ENCODE results near the gene MMD2.

MMD2 gene

DNA sequence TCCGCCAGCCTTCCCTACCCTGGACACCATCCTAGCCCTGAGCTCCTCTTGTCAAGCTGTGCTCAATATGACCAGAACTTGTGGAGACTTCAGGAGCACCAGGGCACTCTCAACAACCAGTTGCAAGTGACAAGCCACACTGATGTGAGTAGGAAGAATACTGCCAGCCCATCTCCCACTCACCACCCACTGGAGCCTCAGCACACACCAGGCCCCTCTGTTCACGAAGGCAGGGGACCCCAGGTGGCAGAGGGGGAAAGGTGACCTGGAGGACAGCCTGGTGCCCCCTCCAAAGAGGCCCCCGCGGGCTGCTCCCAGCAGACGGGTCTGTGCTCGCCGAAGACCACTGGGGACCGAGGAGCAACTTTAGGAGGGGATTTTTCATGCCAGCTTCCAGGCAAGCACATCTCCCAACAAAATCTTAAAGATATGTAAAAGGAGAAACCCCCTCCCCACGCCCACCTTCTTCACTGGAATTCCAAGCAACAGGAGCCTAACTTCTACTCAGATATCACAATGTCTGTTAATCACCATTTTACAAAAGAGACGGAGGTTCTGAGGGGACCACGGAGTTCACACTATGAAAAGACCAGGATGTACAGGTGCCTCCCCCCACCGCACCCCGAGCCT lies 1.0 kb downstream of the MMD2 start:
- DNase-seq = no peak

DNA sequence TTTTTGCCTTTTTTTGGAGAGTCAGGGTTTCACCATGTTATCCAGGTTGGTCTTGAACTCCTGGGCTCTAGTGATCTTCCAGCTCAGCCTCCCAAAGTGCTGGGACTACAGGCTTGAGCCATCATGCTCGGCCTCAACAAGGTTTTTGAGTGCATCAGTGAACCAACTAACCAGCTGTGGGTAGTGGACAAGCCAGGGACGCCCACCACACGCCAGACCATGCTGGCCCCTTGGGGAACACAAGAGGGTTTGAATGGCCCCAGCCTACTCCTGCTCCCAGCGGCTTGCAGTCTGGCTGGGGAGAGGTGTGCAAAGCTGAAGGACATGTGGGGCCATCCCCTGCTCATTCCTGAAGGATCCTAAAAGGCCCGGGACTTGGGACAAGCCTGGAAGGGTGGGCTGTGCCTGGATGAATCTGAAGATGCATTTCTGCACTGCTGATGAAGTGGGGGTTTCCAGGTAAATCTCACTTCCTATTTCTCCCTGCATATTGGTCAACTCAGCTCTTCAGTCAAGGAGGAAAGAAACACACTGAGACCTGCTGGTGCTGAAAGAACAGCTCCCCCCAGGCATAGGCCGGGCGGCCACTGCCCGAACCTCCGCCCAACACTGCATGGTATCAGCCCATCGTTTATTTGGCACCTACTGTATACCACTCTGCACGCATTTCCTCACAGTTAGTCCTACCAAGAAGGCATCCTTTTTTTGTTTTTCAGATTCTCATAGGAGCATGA lies 6.9 kb downstream of the MMD2 start:
- DNase-seq = no peak

DNA sequence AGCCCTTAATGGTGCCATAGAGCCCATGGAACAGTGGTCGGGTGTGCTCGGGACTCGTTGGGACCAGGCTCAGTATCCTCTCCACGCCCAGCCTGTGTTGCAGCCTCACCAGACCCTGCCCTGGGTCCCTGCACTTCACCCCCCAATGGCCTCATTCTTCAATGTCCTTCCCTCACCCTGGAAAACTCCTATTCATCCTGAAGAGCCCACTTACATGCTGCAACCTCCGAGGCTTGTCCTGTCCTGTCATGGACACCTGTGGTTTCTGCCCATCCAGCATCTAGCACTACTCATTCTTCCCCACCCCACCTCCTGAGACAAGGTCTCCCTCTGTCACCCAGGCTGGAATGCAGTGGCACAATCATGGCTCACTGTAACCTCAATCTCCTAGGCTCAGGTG lies 7.7 kb downstream of the MMD2 start:
- DNase-seq = no peak

DNA sequence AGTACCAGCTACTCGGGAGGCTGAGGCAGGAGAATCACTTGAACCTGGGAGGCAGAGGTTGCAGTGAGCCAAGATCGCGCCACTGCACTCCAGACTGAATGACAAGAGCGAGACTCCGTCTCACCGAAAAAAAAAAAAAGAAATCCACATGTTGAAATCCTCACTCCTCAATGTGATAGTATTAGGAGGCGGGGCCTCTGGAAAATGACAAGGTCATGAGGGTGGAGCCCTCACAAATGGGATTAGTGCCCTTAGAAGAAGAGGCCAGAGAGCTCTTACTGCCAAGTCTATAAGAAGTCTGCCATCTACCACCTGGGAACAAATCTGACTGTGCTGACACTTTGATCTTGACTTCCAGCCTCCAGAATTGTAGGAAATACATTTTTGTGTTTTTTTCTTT lies 10.6 kb downstream of the MMD2 start:
- no peak for DNase-seq

DNA sequence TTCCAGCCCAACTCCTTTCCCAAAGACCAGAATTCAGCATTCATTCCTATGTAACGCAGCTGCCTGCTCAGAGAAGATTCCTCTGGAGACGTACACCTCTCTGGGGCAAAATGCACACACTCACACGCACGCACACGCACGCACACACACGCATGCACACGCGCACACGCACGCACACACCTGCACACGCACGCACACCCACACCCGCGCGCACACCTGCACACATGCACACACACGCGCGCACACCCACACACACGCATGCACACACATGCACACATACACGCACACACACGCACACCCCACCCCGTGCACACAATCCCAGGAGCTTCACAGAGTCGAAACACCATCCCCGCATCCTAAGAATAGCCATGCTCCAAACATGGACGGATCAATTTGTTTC lies 13.0 kb downstream of the MMD2 start:
- DNase-seq = no peak

DNA sequence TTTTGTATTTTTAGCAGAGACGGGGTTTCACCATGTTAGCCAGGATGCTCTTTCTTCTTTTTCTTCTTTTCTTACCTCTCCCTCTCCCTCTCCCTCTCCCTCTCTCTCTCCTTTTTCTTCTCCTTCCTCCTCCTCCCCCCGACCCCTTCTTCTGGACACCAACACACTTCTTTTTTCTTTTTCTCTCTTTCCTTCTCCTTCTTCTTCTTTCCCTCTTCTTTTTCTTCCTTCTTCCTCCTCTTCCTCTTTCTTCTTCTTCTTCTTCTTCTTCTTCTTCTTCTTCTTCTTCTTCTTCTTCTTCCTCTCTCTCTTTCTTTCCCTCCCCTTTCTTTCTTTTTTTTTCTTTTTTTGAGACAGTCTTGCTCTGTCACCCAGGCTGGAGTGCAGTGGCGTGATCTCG lies 14.0 kb downstream of the MMD2 start:
- DNase-seq = no peak

DNA sequence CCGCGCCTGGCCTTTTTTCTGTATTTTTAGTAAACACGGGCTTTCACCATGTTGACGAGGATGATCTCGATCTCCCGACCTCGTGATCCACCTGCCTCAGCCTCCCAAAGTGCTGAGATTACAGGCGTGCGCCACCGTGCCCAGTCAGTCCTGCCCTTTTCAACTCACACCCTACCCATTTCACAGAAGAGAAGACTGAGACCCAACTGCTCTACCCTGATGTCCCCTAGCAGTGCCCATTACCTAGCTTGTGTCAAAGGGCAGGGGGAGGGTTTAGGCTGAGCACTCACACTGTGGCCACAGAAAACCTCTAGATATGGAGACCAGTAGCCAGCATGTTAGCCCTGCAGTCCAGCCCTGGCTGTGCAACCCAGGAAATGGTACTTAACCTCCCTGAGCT lies 15.7 kb downstream of the MMD2 start:
- no peak for DNase-seq

DNA sequence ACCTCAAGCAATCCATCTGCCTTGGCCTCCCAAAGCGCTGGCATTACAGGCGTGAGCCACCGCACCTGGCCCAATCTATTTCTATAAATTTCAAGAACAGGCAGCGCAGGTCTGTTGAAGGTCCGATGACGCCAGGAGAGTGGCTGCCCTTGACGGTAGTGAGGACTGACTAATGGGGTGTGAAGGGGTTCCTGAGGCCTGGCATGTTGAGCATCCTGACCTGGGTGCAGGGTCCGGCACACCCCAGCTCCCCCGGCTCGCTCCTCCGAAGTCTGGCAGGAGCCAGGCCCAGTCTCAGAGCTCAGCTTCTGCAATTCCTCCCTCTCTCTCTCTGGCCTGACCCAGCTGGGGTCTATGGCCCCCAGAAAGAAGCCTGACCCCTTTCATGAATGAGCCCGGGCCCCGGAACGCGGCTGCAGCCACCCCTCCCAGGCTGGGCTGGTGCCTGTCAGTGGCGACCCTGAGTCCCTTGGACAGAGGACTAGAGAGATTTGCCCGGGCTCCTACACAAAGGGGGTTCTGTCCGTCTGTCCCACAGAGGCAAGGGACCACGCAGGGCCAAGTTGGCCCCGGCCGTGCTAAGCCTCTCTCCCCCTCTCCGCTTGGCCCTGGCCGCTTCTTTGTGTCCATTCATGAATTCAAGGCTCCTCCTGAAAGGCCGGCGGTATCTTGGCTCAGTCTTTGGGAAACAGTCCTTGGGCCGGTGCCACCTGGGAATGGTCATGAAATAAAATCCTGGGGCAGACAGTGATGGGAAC lies 18.8 kb downstream of the MMD2 start:
- no peak for DNase-seq

DNA sequence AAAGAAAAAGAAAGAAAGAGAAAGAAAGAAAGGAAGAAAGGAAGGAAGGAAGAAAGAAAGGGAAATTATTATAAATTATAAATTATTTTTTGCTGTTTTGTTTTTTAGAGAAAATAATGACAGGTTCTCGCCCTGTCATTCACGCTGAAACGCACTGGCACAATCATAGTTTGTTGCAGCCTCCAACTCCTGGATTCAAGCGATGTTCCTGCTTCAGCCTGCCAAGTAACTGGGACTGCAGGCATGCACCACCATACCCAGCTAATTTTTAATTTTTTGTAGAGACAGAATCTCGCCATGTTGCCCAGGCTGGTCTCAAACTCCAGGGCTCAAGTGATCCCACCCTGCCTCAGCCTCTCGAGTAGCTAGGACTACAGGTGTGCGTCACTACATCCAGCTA lies 21.6 kb downstream of the MMD2 start:
- DNase-seq = no peak

DNA sequence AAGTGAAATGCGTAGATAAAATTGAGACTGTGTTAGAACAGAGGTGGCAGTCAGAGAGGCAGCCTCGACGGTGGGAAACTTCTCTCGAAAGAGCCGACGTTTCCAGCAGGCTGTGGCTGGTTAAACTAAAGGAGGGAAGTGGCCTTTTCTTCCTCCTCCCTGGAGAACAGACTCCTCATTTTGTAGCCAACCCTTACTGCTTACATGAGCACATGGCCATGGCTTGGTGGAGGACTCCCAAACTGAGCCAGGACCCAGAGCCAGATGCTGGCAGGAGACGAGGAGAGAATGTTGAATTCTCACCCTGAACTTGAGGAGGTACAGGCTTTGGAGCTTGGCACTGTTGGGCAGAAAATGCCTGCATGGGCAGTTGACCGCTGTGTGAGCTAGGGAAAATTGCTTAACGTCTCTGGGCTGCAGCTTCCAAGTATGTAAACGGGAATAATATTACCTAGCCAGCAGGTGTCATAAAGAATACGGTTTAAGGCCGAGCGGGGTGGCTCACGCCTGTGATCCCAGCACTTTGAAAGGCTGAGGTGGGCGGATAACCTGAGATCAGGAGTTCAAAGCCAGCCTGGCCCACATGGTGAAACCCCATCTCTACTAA lies 24.5 kb downstream of the MMD2 start:
- no peak for DNase-seq

DNA sequence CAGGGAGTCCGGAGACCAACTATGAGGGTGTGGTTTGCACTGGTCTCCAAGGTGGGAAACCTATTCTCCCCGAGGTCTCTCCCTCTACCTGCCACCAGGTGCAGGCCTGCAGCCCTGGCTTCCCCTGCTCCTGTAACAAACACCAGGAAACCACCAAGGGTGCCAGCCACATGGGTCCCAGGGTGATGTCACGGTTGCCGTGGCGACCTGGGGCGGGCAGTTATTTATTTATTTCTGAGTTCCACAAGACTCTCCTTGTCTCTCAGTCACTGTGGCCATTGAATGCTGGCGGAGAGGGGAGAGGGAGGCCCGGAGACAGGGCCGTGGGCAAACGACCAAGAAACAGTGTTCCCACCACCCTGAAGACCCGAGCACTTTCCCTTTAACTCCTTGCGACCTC lies 27.0 kb downstream of the MMD2 start:
- DNase-seq = no peak

DNA sequence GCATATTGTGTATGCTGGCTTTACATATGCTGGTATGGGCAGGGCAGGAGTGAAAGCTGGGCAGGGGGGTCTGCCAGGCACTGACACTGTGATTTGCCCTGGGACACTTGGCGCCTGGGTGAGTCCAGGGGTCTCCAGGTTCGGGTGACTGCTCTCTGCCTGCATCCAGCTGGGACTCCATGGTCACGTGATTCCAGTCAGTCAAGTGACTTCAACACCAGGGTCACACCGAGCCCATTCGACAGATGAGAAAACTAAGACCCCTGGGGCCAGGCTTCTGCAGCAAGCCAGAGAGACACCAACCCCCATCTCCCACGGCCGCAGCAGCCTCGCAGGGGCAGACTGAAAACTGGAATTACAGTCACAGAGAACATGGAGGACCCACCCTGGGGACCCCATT lies 30.0 kb downstream of the MMD2 start:
- no peak for DNase-seq

DNA sequence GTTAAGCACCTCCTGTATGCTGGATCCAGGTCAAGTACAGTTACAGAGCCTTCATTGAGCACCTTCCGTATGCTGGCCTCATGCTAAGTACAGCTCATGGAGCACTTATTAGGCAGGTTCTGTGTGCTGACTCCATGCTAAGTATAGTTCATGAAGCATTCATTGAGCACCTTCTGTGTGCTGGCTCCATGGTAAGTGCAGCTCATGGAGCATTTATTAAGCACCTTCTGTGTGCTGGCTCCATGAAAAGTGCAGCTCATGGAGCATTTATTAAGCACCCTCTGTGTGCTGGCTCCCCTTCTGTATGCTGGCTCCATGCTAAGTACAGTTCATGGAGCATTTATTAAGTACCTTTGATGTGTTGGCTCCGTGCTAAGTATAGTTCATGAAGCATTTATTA lies 30.5 kb downstream of the MMD2 start:
- DNase-seq = no peak

DNA sequence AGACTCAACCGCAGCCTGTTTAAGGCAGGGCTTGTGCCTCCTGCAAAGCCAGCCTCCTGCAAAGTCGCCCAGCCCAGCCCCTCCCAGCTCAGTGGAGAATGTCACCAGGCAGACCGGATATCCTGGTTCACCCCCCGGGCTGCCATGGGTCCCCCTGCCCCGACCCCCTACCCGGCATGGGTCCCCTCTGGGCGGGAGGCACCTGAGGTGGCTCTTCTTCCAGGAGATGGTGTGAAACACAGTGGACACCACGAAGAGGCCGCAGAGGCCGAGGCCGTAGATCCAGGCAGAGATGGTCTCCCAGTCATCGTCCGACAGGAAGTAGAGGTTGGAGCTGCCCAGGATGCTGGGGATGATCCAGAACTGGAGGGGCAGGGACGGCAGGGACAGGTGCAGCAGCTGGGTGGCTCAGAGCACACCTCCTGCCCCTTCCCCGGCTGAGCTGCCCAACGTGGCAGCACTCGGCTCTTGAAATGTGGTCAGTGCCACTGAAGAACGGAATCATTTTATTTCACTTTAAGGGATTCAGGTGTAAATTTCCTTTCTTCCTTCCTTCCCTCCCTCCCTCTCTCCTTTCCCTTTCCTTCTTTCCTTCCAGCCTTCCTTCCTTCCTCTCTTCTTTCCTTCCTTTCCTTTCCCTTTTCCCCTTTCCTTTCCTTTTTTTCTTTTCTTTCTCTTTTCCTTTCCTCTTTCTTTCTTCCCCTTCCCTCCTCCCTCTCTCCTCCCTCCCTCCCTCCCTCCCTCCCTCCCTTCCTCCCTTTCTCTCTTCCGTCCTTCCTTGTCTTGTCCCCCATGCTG lies 38.8 kb downstream of the MMD2 start:
- no peak for DNase-seq

DNA sequence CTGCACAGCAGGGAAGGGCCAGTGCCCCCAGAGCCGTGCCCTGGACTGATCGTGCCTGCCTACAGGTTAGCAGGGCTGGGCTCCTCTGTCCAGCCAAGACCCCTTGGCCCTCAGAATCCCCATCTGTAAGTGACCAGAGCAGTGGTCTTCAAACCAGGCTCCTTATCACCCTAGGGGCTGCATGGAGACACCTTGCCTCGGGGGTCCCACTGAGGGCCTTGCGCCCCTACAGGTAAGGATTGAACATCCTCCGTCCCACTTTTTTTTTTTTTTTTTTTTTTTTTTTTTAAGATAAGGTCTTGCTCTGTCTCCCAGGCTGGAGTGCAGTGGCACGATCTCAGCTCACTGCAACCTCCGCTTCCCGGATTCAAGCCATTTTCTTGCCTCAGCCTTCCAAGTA lies 42.9 kb downstream of the MMD2 start:
- DNase-seq = no peak

DNA sequence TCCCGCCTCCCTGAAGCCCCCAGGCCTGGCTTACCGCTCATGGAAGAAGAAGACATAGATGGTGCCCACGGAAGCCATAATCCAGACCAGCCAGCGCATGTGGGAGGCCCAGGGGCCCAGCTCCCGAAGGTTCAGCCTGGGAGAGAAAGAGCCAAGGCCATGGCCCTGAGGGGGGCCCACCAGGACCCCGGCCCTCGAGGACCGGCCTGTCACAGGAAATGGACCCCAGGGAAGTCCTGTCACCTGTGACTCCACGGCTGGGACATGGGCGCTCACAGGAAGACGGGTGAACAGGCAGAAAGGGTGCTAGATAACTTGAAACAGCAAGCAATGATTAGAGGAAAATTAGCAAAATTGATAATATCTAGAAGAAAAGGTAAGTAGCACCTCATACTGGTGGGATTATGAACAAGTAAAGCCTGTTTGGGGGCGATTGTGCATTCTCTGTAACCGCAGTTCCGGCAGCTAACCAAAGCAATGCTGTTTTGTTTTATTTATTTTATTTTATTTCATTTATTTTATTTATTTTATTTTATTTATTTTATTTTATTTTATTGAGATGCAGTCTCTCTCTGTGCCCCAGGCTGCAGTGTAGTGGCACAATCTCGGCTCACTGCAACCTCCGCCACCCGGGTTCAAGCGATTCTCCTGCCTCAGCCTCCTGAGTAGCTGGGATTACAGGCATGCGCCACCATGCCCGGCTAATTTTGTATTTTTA lies 47.7 kb downstream of the MMD2 start:
- DNase-seq = no peak

DNA sequence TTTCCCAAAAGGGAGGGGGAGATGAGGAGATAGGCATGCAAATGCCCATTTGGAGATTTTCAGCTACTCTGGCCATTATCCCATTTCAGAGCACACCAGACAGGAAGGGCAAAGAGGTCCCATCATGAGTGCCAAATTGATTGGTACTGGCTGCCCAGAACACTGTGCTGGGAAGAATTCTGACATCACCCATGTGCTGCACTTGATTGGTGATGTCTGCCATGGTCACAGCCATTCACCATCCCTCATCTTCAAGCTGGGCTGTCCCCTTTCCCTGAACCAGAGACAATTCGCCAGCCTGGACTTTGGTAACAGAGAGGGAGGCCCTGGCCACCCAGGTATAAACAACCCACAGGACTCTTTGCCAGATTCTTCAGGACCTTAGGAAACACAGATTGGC lies 52.3 kb downstream of the MMD2 start:
- no peak for DNase-seq

DNA sequence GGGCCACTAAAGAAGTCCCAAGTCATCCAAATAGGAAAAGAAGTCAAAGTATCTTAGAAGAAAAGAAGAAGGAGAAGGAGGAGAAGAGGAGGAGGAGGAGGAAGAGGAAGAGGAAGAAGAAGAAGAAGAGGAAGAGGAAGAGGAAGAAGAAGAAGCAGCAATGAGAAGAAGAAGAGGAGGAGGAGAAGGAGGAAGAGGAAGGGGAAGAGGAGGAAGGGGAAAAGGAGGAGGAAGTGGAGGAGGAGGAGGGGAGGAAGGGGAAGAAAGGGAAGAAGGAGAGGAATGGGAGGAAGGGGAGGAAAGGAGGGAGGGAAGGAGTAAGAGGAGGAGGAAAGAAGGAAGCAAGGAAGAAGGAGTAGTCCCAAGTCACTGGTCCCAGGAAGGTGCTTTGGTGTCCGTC lies 53.8 kb downstream of the MMD2 start:
- no peak for DNase-seq

DNA sequence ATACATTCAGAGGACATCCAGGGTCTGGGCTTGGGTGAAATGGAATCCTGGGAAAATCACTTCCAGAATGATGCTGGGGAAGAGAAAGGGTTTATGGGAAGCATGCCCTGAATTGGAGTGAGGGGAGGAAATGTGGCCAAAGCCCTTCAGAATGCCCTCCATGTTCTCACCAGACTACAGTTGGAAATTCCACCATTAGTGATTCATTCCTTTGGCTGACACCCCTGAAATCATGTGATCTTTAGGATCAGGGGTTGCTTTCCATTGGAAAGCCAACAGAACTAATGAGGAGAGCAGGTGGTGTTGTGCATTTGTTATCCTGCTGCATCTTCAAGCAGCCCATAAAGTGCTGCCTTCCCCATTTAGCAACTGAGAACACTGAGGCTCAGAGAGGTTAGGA lies 54.6 kb downstream of the MMD2 start:
- no peak for DNase-seq

DNA sequence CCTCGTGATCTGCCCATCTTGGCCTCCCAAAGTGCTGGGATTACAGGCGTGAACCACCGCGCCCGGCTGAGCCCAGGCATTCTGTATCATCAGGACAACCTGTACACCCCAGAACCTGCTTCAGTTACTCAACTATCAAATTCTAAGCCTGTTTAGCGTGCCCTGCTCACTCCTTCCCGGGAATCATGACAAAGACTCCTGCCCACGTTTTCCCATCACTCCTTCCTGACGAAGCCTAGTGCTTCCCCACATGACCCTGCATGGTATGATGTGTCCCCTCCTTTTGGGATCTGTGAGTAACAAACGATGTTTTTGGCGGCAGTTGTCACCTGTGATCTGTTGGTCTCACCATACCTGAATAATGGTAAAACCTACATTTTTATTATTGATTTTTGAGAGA lies 63.2 kb downstream of the MMD2 start:
- DNase-seq = no peak

DNA sequence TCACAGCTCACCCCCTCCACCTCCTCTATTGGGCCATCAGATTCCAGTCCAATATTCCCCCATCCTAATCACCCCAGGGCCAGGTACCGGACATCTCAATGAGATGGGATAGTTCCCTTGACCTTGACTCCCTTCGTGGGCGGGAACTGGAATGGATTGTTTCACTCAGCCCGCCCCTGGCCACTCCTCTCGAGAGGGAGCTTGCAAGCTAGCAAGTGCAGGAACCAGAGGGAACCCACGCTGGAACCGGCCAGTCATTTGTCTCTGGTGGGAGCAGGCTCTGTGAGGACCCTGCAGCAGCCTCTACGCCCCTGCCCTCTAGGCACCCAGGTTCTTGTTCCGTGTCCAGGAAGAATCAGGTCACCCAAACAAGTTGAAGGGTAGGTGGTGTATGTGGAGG lies 64.5 kb downstream of the MMD2 start:
- no peak for DNase-seq

DNA sequence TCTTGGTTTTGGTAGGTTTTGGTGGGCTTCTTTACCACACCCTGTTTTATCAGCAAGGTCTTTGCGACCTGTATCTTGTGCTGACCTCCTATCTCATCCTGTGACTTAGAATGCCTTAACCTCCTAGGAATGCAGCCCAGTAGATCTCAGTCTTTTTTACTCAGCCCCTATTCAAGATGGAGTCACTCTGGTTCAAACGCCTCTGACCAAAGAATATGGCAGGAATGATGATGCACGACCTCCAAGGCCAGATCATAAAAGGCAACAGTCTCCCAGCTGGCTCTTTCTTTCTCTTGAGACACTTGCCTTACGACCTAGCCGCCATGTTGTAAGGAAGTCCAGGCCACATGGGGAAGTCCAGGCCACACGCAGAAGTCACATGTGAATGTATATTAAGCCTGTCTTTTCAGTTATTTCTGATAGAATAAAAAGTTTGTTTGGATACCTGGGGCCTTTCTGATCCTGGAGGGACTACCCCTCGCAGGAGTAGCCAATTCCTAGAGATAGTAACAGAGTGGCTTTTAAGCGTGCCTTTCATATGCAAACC lies 65.0 kb downstream of the MMD2 start:
- DNase-seq = no peak

Data from activated T-cell treated with anti-CD3 and anti-CD28 coated beads, Interleukin-2, amount 50 U/mL, for 1 hour (primary cell).